Loucy (cell line): ENCODE results near the gene LMBR1.
"Not testable (repeated sequence)": the region's sequence is repeated elsewhere in the genome, so short reads cannot be mapped to it uniquely, and the experiment has no call there.

Experiments used
- H2AFZ ChIP-seq: fragments of 200-600 bp; sonication (generic); 2 replicates; pipeline ENCODE4 v1.6.0; 2016; ENCODE audit warnings: antibody characterized with exemption, mild to moderate bottlenecking, low read length, moderate library complexity
- H3F3A ChIP-seq: fragments of 200-600 bp; 2 replicates; pipeline ENCODE4 v1.6.0; 2016; ENCODE audit warnings: antibody characterized with exemption, low read depth, mild to moderate bottlenecking
- H3K27me3 ChIP-seq: fragments of 200-600 bp; sonication (generic); 2 replicates; pipeline ENCODE4 v1.6.1; 2014; ENCODE audit warnings: low read length, mild to moderate bottlenecking; ENCODE audit not compliant: insufficient read depth, poor library complexity, severe bottlenecking
- H3K36me3 ChIP-seq: fragments of 200-600 bp; sonication (generic); 2 replicates; pipeline ENCODE4 v1.6.1; 2016; ENCODE audit warnings: low read length; ENCODE audit not compliant: insufficient read depth
- H3K4me1 ChIP-seq: fragments of 200-600 bp; sonication (generic); 2 replicates; pipeline ENCODE4 v1.5.1; 2014; ENCODE audit warnings: low read length, mild to moderate bottlenecking; ENCODE audit not compliant: insufficient read depth, poor library complexity, severe bottlenecking
- H3K4me2 ChIP-seq: fragments of 200-600 bp; sonication (generic); 2 replicates; pipeline ENCODE4 v1.6.0; 2014; ENCODE audit warnings: antibody characterized with exemption, low read length, low read depth, mild to moderate bottlenecking; ENCODE audit not compliant: poor library complexity, severe bottlenecking
- H3K4me3 ChIP-seq: fragments of 200-600 bp; sonication (generic); 2 replicates; pipeline ENCODE4 v1.5.1; 2014; ENCODE audit warnings: low read length, mild to moderate bottlenecking, mixed read lengths; ENCODE audit not compliant: poor library complexity, severe bottlenecking
- H3K79me2 ChIP-seq: fragments of 200-600 bp; sonication (generic); 2 replicates; pipeline ENCODE4 v1.6.1; 2014; ENCODE audit warnings: low read length; ENCODE audit not compliant: insufficient read depth
- H3K9ac ChIP-seq: fragments of 200-600 bp; sonication (generic); 2 replicates; pipeline ENCODE4 v1.6.0; 2014; ENCODE audit warnings: mild to moderate bottlenecking, low read depth, low read length, moderate library complexity; ENCODE audit not compliant: poor library complexity, severe bottlenecking
- H3K9me2 ChIP-seq: fragments of 200-600 bp; sonication (generic); replicated peaks from 2 replicates; pipeline ENCODE4 v1.6.1; 2016; ENCODE audit warnings: low read depth, low read length, mixed read lengths
- H3K9me3 ChIP-seq: fragments of 200-600 bp; sonication (generic); 2 replicates; pipeline ENCODE4 v1.6.1; 2014; ENCODE audit warnings: mild to moderate bottlenecking, antibody characterized with exemption, low read length, low read depth; ENCODE audit not compliant: insufficient read depth
- H4K20me1 ChIP-seq: fragments of 200-600 bp; sonication (generic); 2 replicates; pipeline ENCODE4 v1.6.0; 2014; ENCODE audit warnings: antibody characterized with exemption, low read length, mild to moderate bottlenecking; ENCODE audit not compliant: insufficient read depth, poor library complexity, severe bottlenecking
- CTCF ChIP-seq: fragments of 200-600 bp; sonication (generic); conservative IDR thresholded peaks from 2 replicates; pipeline ENCODE4 v1.5.1; 2014; ENCODE audit warnings: mild to moderate bottlenecking, antibody characterized with exemption, low read length
- EZH2phosphoT487 ChIP-seq: fragments of 200-600 bp; IDR thresholded peaks from 2 replicates; pipeline ENCODE4 v1.6.1; 2018; ENCODE audit warnings: antibody characterized with exemption, mild to moderate bottlenecking, moderate library complexity, borderline replicate concordance

The LMBR1 gene

GRCh38 chr7:156861212-156861611 lies 31.8 kb downstream of the LMBR1 start:
- Histone ChIP-seq H3K79me2 (peaks cover 51% of the 10 kb centered on the region), H3K9me3 (peaks cover 29% of the 10 kb centered on the region; the same call in 1 of the 2 replicates)
- TF ChIP-seq CTCF = no peak
- TF ChIP-seq EZH2phosphoT487 = no peak

GRCh38 chr7:156860099-156860498 lies 32.9 kb downstream of the LMBR1 start:
- H3K27me3 ChIP-seq, H3K4me2 ChIP-seq, H4K20me1 ChIP-seq, H3F3A ChIP-seq, H3K9ac ChIP-seq, H3K9me2 ChIP-seq, H3K4me1 ChIP-seq, H3K4me3 ChIP-seq, H2AFZ ChIP-seq: not testable (repeated sequence)
- Histone ChIP-seq H3K9me3 (peaks cover 34% of the 10 kb centered on the region; the same call in 1 of the 2 replicates), H3K79me2 (peaks cover 53% of the 10 kb centered on the region; the same call in 1 of the 2 replicates), H3K36me3 (peaks cover 33% of the 10 kb centered on the region; the same call in 1 of the 2 replicates)

More at GRCh38 chr7:156861212-156861611, 31.8 kb downstream of the LMBR1 start:
- Histone ChIP-seq H3K9me2 (no peaks in the 10 kb centered on the region), H3F3A (no peaks in the 10 kb centered on the region), H3K27me3 (no peaks in the 10 kb centered on the region), H2AFZ (no peak overlapping the region), H3K4me1 (no peaks in the 10 kb centered on the region), H4K20me1 (no peaks in the 10 kb centered on the region), H3K9ac (no peak overlapping the region), H3K4me3 (no peak overlapping the region), H3K36me3 (peaks cover 33% of the 10 kb centered on the region; the same call in 1 of the 2 replicates), H3K4me2 (no peak overlapping the region)

- H3K27me3 ChIP-seq = no peaks in the 10 kb centered on the region
- no peaks in the 10 kb centered on the region for H4K20me1 ChIP-seq
- no peak overlapping the region for H3K4me3 ChIP-seq
- peaks cover 41% of the 10 kb centered on the region; the same call in 1 of the 2 replicates for H3K9me3 ChIP-seq
- no peak overlapping the region for H2AFZ ChIP-seq
- TF ChIP-seq CTCF (no peak), EZH2phosphoT487 (no peak)
- H3K4me2 ChIP-seq = no peak overlapping the region
- no peak overlapping the region for H3K9ac ChIP-seq
- peaks cover 55% of the 10 kb centered on the region; the same call in 1 of the 2 replicates for H3K79me2 ChIP-seq
- H3K4me1 ChIP-seq = no peaks in the 10 kb centered on the region
- no peaks in the 10 kb centered on the region for H3K9me2 ChIP-seq
- peaks cover 33% of the 10 kb centered on the region; the same call in 1 of the 2 replicates for H3K36me3 ChIP-seq
- no peaks in the 10 kb centered on the region for H3F3A ChIP-seq
These were observed 34.5 kb downstream of the LMBR1 start for GRCh38 chr7:156858523-156858922.

GRCh38 chr7:156857757-156858156 lies 35.2 kb downstream of the LMBR1 start:
- Histone ChIP-seq H3K9me2 (no peaks in the 10 kb centered on the region), H3K4me3 (no peak overlapping the region), H3K4me2 (no peak overlapping the region), H3K36me3 (peaks cover 31% of the 10 kb centered on the region; the same call in 1 of the 2 replicates), H3F3A (no peaks in the 10 kb centered on the region), H3K9ac (no peak overlapping the region), H3K9me3 (peaks cover 41% of the 10 kb centered on the region; the same call in 1 of the 2 replicates), H3K79me2 (peaks cover 61% of the 10 kb centered on the region; the same call in 1 of the 2 replicates), H2AFZ (no peak overlapping the region), H4K20me1 (no peaks in the 10 kb centered on the region), H3K4me1 (no peaks in the 10 kb centered on the region), H3K27me3 (no peaks in the 10 kb centered on the region)
- TF ChIP-seq CTCF = no peak
- TF ChIP-seq EZH2phosphoT487 = no peak
